ENCODE results near the gene SLC6A3.
"Not testable (repeated sequence)": the region's sequence is repeated elsewhere in the genome, so short reads cannot be mapped to it uniquely, and the experiment has no call there.

Gene SLC6A3

DNA sequence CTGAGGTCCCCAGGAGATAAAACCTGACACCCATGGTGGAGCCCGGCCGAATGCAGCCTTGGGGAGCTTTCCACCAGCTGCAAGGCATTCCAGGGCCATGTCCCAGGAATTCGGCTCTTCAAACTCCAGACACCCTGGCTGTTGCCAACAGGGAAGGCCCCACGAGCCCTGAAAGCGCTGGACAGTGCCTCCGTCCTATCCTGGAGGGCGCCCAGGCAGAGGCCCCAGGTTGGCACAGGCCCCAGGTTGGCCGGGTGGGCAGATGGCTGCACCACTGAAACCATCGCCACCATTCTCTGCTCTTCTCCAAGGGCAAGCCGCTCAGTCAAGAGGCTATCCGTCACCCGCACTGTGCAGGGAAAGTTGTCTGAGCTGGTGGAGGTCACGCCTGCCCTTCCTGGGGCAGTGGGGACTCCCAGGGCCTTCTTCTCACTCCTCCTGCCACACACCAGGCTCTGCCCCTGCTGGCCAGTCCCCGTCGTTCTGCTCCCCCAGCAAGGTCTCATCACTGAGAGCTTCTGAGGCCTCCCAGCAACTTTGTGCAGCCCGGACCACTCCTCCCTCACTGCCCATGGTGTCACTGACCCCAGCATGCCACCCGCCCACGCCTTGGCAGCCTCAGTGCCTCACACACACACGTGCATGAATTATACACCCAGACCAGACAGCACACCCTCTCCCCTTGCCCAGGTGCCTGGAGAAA is 21.2 kb downstream of the SLC6A3 start:
- FAIRE-seq (no peak), DNase-seq (ENCODE audit: insufficient read length, low spot score) (no peak)

DNA sequence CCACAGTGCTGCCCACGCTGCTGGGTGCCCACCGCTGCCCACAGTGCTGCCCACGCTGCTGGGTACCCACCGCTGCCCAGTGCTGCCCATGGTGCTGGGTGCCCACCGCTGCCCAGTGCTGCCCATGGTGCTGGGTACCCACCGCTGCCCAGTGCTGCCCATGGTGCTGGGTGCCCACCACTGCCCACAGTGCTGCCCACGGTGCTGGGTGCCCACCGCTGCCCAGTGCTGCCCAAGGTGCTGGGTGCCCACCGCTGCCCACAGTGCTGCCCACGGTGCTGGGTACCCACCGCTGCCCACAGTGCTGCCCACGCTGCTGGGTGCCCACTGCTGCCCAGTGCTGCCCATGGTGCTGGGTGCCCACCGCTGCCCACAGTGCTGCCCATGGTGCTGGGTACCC is 22.7 kb downstream of the SLC6A3 start:
- FAIRE-seq; DNase-seq (ENCODE audit: insufficient read length, low spot score): not testable (repeated sequence)

DNA sequence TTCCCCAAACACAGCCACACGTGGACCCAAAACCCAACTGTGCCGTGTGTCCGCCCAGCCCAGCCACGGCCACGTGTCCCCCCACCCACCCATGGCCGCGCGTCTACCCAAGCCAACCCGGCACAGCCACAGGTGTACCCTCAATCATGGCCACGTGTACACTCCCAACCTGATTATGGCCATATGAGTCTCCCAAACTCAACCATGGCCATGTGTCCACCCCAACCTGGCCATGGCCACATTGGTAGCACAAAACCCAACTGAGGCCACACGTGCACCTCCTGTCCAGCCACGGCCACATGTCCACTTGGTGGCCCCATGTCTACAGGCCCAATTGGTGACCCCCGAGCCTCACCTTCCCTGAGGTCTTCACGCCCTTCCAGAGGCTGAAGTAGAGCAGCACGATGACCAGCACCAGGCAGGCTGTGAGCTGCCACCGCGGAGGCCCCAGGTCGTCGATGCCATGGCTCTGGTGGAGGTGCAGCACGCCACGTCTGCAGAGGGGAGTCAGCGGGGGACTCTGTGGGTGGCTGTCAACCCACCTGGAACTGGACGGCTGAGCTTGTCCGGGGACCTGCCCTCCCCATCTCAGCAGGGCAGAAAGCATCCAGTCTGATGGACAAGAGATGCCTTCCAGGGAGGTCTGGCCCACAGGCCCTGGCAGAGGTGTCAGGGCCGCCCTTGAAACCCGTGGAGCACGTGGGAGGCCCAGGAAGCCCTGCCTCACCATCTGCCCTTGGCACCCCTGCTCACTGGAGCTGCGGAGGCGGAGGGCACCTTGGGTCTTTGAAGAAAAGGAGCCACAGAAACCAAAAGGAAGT is 23.5 kb downstream of the SLC6A3 start:
- FAIRE-seq (no peak), DNase-seq (ENCODE audit: insufficient read length, low spot score) (no peak)

DNA sequence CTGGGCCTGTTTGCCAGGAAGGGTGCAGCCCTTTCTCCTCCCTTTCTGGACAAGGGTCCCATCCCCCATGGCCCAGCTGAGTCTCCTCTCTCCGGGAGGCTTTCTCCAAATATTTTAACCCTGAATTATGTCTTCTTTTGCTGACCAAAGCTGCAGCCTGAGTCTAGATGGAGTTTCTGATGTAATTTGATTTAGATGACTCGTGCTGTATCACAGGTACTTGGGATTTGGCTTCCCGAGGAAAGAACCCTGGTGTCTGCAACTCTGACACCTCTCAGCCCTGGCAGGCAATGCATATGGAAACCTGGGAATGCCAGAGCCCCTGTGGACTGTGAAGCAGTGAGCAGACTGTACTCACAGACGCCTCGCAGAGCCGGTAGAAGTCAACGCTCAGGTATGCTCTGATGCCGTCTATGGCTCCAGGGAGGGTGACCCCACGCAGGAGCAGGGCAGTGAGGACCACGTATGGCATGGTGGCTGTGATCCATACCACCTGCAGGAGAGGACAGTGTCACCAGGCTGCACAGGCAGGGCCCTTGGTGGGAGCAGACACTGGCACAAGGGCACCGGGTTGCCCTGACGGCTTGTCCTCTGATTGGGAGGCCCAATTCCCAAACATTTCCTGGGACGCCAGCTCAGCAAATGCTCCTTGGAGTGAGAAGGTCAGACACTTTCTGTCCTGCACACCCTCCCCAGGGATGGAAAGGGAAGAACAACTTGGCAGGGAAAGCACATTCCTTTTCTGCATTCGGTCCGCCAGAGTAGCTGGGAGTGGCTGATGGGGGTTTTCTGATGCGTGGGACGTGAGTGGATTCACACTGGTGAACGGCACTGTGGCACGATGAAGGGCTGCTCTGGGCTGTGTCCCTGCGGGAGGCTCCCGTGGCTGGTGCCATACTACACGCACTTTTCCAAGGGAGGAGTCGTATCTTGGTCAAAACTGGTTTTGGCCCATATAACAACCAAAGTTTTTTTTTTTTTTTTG is 24.7 kb downstream of the SLC6A3 start:
- no peak for FAIRE-seq

GRCh38 chr5:1419476-1420210 is 25.6 kb downstream of the SLC6A3 start:
- no peak for FAIRE-seq
- DNase-seq (ENCODE audit: insufficient read length, low spot score): no peak

More for the DNA sequence above, 24.7 kb downstream of the SLC6A3 start:
- no peak for DNase-seq (ENCODE audit: insufficient read length, low spot score)

- DNase-seq (ENCODE audit: insufficient read length, low spot score) (no peak), FAIRE-seq (no peak)
Measured at GRCh38 chr5:1418921-1419280, 26.3 kb downstream of the SLC6A3 start.

DNA sequence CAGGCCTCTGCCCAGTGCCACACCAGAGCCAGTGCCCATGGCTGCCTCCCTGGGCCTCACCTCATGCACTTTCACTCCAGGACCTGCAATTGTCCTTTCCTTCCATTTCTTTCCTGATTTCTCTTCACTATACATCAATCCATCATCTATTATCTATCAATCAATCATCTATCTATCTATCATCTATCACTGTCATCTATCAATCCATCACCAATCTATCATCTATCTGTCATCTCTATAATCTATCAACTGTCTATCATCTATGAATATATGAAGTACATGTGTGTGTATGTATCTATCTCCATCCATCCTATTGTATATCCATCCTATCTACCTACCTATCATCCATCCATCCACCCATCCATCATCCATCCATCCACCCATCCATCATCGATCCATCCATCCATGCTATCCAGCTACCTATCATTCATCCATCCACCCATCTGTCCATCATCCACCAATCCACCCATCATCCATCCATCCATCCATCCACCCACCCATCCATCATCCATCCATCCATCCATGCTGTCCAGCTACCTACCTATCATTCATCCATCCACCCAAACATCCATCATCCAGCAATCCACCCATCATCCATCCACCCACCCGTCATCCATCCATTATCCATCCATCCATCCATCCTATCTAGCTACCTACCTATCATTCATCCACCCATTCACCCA is 26.9 kb downstream of the SLC6A3 start:
- DNase-seq (ENCODE audit: insufficient read length, low spot score) (no peak), FAIRE-seq (peak; percentile 55)

DNA sequence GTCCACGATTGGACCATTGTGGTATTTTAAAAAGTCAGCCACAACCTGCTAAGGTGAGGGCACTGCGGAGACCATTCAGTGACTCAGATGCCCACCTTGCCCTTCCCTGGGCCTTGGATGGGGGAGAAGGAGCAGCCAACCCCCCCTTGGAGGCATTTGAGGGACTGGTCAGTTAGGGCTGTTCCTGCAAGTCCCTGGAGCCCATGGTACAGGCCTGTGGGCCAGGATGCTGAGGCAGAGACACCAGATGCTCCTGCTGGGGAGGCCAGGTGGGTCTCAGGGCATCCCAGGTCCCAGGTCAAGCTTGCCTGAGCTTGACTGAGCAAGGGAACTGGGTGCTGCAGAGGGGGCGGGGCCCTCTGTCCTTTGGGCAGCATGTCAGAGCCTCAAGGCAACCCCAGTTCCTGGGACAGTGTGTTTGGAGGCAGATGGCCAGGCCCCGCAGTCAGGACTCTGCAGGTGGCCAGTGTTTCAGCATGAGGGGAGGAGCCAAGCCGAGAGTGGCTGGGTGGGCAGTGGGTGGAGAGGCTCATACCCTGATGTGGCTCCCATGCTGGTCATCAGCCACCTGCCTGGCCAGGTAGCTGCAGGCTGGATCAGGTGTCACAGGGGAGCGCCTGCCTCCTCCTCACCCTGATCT is 27.5 kb downstream of the SLC6A3 start:
- FAIRE-seq (no peak), DNase-seq (ENCODE audit: insufficient read length, low spot score) (no peak)

DNA sequence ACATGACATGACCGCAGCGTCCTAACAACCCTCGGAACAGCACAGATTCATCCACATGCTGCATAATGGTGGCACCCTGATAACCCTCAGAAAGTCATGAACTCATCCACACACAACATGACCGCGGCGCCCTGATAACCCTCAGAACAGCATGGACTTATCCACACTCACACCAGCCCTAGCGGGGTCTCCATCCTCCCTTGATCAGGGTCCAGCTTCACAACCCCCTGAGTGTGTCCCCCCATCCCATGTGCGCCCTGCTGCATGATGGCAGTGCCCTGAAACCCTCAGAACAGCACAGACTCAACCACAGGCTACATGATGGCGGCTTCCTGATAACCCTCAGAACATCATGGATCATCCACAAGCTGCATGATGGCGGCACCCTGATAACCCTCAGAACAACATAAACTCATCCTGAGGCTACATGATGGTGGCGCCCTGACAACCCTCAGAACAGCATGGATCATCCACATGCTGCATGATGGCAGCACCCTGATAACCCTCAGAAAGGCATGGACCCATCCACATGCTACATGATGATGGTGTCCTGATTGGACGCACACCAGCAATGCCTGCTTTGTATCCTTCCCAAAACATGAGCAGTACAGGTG is 28.3 kb downstream of the SLC6A3 start:
- no peak for DNase-seq (ENCODE audit: insufficient read length, low spot score)
- FAIRE-seq: peak; percentile 26

GRCh38 chr5:1415626-1416360 is 29.4 kb downstream of the SLC6A3 start:
- DNase-seq (ENCODE audit: insufficient read length, low spot score) (no peak), FAIRE-seq (no peak)

- no peak for DNase-seq (ENCODE audit: insufficient read length, low spot score)
- FAIRE-seq: no peak
Measured at GRCh38 chr5:1415059-1415425, 30.2 kb downstream of the SLC6A3 start.

DNA sequence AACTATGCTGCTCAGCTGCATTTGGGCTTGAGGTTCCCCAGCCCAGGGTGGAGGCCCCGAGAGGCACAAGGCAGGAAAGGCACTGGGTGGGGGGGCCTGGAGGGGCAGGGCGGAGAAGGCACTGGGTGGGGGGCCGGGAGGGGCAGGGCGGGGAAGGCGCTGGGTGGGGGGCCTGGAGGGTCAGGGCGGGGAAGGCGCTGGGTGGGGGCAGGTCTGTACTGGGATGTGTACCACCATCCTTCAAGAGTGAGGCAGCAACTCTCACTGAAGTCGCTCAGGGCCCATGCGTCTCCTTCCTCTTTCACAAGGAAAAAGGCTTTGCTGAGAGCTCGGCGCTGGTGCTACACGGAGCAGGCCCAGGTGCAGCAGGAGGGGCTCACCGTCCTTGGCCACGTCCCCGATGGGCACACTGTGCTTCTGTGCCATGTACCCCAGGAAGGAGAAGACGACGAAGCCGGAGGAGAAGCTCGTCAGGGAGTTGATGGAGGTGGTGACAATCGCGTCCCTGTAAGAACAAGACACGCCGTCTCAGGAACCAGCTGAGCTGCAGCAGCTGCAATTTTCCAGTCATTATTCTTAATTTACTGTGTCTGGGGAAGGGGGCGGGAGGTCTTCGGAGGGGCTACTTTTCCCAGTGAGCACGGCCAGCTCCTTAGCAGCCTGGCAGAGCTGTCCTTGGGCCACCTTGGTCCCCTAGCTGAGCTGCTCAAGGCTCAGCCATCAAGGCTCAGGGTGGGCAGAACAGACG is 30.8 kb downstream of the SLC6A3 start:
- DNase-seq (ENCODE audit: insufficient read length, low spot score) (no peak), FAIRE-seq (no peak)

- FAIRE-seq (no peak), DNase-seq (ENCODE audit: insufficient read length, low spot score) (no peak)
Measured at GRCh38 chr5:1413611-1414241, 31.5 kb downstream of the SLC6A3 start.

GRCh38 chr5:1413211-1413610 is 32.0 kb downstream of the SLC6A3 start:
- FAIRE-seq (peak; percentile 52), DNase-seq (ENCODE audit: insufficient read length, low spot score) (no peak)

- FAIRE-seq (no peak), DNase-seq (ENCODE audit: insufficient read length, low spot score) (no peak)
Measured at GRCh38 chr5:1412621-1413020, 32.6 kb downstream of the SLC6A3 start.

- no peak for FAIRE-seq
- no peak for DNase-seq (ENCODE audit: insufficient read length, low spot score)
Measured at GRCh38 chr5:1412163-1412562, 33.1 kb downstream of the SLC6A3 start.

GRCh38 chr5:1411099-1411498 is 34.1 kb downstream of the SLC6A3 start:
- FAIRE-seq (no peak), DNase-seq (ENCODE audit: insufficient read length, low spot score) (no peak)

All from HTR-8/SVneo (cell line).